Myocyte (in vitro differentiated cells): ENCODE data around the gene SMIM41. TPM values are rescaled to one million over a fixed set of nuclear protein-coding genes. Genes with fewer than 3 reads are reported as not detected.

Experiments
- DNase-seq: peaks from one replicate; pipeline ENCODE4 v3.0.0-alpha.2; 2012; ENCODE audit warnings: low read depth
- total RNA-seq: library from RNA; depleted of rRNA; stranded (reverse); fragments of >200 nt; gene quantifications from 2 replicates; pipeline ENCODE4 v1.2.3, GENCODE V29; 2014

Gene SMIM41
- total RNA-seq, 1 donor from 2014 or later: not detected

DNA sequence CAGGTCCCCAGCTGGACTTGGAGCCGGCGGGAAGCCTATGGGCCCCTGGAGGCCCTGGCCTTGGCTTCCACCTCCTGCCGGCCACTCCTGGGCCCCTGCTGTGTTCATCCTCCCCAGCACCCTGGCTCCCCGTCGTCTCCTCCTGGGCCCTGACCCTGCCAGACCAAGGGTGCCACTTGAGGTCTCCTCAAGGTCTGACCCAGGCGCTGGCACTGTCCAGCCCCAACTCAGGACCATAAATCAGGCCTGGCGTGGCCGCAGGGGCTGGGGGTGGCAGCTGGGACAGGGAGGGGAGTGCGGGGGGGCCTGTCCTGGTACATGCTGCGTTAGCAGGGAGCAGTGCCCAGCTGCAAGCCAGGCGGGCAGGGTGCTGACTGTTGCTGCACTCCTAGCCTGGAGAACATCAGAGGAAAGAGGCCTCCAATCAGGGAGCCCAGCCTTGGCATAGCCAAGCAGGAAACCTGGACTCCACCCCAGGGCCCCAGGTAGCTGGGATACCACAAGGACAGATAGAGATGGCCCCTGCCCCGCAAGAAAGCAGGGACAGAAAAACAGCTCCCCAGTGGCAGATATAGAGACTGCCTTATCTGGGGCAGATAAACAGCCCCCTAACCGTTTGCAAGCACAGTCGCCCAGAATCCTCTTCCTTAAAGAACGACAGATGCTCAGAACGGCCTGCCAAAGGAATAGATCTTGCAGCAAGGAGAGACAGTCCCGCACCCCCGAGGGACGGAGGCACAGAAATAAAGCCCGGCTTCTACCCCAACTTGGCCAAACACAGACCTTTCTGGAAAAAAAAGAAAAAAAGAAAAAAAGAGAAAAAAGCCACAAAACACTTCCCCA, 16.2 kb upstream of the SMIM41 start:
- no peak for DNase-seq

DNA sequence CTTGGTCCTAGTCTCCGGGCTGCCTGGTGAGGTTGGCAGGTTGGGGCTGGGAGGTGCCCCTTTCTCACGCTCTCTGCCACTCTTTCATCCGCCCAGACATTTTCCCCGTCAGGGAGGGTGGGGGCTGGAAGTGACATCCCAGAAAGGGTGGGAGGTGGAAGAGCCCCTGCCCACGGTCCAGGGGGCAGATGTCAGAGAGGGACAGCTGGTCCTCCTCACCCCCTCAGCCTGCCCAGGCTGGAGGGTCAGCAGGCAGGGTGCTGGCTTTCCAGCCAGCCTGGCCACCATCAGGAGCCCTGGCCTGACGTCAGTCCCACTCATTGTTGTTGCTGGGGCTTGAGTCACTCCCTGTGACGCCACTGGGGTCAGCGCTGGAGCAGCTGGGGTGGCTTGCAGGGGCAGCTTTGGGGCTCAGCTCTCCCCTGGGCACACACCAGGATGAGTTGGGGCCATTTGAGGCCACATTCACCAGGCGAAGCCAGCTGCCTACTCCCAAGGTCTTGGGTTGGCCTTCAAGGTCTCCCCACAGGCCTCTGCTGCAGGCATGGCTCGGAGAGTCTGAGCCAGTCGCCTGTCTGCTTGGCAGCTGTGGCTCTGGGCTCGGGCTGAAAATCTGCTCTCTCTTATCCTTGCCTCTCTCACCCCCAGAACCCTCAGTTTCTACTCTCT, 15.4 kb upstream of the SMIM41 start:
- DNase-seq: peak; percentile 96

DNA sequence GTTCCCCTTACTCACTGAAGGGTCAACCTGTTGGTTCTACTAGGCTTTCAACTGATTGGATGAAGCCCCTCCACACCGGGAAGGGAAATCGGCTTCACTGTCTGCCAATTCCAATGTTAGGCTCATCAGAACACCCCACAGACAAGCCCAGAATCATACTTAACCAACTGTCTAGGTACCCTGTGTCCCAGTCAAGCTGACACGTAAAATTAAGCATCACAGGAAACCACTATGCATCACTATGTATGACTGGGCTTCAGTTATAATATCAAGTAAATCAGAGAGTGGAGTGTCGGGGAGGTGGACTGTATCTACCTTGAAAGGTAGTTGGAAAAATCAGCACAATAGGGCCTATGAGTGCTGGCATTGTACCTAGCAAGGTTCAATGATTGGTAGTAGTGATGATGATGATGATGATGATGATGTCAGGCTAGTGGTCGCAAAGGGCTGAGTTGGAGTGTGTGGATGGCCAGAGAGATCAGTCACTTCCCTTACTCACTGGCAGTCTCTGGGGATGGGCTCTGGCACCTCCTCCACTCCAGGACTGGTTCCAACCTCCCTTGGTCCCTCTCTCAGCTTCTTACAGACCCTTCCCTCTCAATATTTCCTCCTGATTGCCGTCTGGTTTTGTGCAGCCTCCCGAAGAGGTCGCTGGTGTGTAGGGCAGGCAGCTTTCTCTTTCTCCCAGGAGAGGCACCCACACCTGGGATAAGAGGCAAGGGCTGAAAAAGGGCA, 13.0 kb upstream of the SMIM41 start:
- DNase-seq: no peak

GRCh38 chr12:52067081-52067374, 12.5 kb upstream of the SMIM41 start:
- DNase-seq: no peak

DNA sequence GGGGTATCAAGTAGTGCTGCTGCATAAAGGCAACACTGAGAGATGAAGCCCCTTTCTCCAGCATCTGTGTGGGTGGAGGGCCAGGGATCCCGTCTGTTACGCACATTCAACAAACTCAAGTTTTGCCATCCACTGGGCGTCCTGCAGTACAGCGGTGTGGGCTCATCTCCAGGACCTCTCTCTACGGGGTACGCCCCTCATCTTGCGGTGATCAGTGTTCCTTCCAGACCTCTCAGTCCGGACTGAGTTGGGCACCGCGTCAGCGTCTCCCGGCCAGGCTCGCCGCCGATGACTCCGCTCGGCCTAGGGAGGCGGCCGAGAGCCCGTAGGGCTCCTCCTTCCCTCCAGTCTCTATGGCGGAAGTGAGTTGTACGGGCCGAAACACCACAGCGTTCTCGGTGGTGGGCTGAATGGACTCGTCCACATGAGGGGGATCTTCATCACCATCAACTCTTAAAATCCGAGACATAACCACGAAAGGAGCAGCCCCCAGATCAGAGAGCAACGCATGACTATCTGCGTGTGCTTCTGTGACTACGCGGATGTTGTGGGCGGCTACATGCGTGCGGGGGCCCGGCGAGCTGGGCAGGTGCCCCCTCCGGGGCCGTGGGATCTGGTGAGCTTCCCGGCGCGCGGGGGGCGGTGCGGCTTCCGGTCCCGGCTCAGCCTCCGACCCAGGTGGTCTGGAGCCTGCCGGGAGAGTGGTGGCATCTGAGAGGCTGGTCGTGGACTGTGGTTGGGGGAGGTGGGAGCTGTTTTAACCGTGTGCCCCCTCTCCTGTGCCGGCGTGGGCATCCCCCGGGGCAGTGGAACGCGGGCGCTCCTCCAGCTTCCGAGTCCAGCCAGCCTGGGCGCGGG, 9.9 kb upstream of the SMIM41 start, which contains the start of gene ATG101:
Gene ATG101 (plus strand): TSS at position 652 of the 858 bp plus-strand sequence. CDS start 3,673 bp downstream, outside the sequence.
- DNase-seq: peak; percentile 94

- DNase-seq: peak; percentile 70
These were observed 9.1 kb upstream of the SMIM41 start for GRCh38 chr12:52070185-52070925.

- DNase-seq: peak; percentile 72
These were observed 5.7 kb upstream of the SMIM41 start for GRCh38 chr12:52073531-52074381.

- peak; percentile 23 for DNase-seq
These were observed 4.4 kb upstream of the SMIM41 start for GRCh38 chr12:52074971-52075724.

GRCh38 chr12:52076811-52077210, 2.7 kb upstream of the SMIM41 start:
- DNase-seq: no peak

DNA sequence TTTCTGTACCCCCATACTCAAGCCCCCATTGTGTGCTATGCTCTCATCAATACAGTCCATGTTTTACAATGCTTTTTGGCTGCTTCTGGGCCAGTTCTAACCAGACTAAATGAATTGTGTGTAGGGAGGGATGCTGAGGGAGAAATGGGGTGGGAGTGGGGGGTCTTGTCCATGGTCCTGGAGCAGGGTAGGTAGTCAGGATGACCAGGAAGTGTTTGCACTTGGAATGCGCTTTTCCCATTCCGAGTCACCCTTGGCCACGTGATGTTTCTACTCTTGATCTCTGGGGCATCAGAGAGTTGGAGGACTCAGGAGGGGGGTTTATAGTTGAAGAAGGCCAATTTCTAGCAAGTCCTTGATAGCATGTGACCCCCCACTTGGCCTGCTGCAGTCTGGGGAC, 1.2 kb upstream of the SMIM41 start:
- no peak for DNase-seq

GRCh38 chr12:52080403-52081251, 1.1 kb downstream of the SMIM41 start:
- DNase-seq: peak; percentile 13

DNA sequence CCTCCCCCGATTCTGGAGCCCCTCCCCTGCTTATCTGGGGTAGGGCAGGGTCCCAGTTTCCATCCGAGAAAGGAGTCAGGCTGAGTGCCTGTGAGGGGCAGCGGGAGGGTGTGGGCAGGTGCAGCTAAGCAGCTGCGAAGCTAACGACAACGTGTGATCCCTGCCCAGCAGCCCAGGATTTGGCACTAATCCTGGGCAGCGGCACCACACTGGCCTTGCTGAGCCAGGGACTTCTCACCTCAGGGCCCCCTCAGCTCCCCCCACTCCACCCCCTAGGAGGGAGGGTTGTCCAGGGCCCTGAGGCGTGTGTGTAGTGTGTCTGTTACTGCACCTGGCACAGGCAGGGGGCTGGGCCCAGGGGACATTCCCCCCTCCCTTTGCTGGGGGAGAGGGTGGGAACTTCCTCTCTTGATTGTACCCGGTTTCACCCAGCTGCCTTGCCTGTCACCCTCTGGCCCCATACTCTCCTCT, 1.8 kb downstream of the SMIM41 start:
- peak; percentile 85 for DNase-seq

- peak; percentile 79 for DNase-seq
These were observed 2.6 kb downstream of the SMIM41 start for GRCh38 chr12:52082026-52082668.

DNA sequence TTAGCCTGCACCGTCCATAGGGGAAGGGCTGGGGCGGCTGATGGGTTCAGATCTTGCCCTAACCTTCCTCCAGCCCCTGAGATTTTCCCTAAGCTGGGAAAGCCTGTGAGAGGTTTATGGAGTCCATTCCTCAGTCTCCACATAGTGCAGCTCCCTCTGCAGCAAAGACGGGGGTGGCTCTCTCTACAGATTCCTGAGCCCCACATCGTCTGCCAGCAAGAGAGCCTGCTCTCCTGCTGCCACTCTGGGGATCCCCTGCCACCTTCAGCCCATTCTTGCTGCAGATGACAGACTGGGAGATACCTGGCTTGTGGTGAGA, 3.1 kb downstream of the SMIM41 start:
- DNase-seq: no peak

GRCh38 chr12:52082988-52083637, 3.6 kb downstream of the SMIM41 start:
- DNase-seq: peak; percentile 69

DNA sequence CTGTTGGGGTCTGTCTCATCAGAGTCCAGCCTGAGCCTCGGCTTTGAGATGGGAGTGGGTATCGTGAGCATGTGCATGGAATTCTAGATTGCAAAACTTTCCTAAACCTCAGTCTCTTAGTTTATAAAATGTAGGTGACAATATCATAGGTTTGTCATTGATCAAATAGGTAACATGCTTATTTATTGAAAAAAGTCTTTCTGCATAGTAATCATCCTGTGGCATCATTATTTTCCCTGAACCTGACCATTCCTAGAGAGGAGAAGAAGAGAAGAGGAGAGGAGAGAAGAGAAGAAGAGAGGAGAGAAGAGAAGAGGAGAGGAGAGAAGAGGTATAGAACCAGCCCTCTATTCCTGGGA, 4.1 kb downstream of the SMIM41 start:
- DNase-seq: no peak
